ENCODE results near the gene IL18RAP.

The IL18RAP gene

DNA sequence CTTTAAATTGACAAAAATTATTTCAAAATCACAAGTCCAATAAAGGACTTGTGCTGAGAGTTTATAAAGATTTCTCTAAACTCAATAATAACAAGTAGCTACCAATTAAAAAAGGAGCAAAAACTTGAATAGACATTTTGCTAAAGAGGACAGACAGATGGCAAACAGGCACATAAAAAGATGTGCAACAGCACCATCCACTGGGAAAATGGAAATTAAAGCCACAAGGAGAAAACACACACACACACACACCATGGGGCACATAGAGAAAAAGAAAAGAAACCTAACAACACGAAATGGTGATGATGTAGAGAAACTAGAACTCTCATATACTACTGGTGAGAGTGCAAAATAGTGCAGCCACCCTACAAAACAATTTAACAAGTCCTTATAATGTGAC lies 37.5 kb downstream of the IL18RAP start:
- no peaks in the 10 kb centered on the region for H4K20me1 ChIP-seq (ENCODE audit: insufficient read depth, low read length)
- no peaks in the 10 kb centered on the region for H3K79me2 ChIP-seq (ENCODE audit: insufficient read depth, low read length)
- H3K27me3 ChIP-seq (ENCODE audit: insufficient read depth, low read length) = no peaks in the 10 kb centered on the region; the same call in 1 of the 2 replicates
- TF ChIP-seq EZH2 (IDR thresholded peaks at IDR 0.05; ENCODE audit: borderline replicate concordance, low read length) = no peak
- no peak for TF ChIP-seq CTCF (IDR thresholded peaks at IDR 0.05; ENCODE audit: low read length)
- H3K9ac ChIP-seq (ENCODE audit: low read length) = no peak overlapping the region
- H3K27ac ChIP-seq (ENCODE audit: low read depth, low read length, poor library complexity, severe bottlenecking) = no peak overlapping the region
- H3F3A ChIP-seq (ENCODE audit: insufficient read depth, low read length) = no peaks in the 10 kb centered on the region
- H3K36me3 ChIP-seq (ENCODE audit: insufficient read depth, low read length) = no peaks in the 10 kb centered on the region
- no peak overlapping the region for H3K4me2 ChIP-seq (ENCODE audit: low read length)
- no peaks in the 10 kb centered on the region for H3K4me1 ChIP-seq (ENCODE audit: insufficient read depth, low read length, severe bottlenecking)
- no peaks in the 10 kb centered on the region for H3K9me2 ChIP-seq (ENCODE audit: low read depth, low read length)
- no peak overlapping the region for H2AFZ ChIP-seq (ENCODE audit: low read length)
- H3K9me3 ChIP-seq (ENCODE audit: low read length) = no peaks in the 10 kb centered on the region
- no peak overlapping the region for H3K4me3 ChIP-seq (ENCODE audit: low read depth, low read length, poor library complexity, severe bottlenecking)

DNA sequence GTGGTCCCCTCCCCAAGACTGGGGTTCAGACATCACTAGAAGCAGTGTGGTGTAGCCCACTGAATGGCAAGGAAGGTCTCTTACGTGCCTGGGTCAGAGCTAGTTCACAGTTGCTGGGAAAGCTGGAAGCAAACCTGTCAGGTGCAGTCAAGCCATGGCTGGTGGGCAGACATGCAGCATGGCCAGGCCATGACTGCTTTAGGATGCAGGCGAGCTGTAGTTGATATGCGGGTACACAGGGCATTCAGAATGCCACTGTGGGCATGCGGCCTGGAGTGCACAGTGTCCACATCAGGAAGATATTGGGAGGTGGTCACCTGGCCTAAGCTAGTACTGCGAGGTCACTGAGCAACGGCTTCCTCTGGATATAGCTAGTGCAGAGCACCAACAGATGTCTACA lies 38.2 kb downstream of the IL18RAP start:
- Histone ChIP-seq H2AFZ (ENCODE audit: low read length) (no peak overlapping the region), H3K4me2 (ENCODE audit: low read length) (no peak overlapping the region), H3K79me2 (ENCODE audit: insufficient read depth, low read length) (no peaks in the 10 kb centered on the region), H3K27me3 (ENCODE audit: insufficient read depth, low read length) (no peaks in the 10 kb centered on the region; the same call in 1 of the 2 replicates), H3K9me2 (ENCODE audit: low read depth, low read length) (no peaks in the 10 kb centered on the region), H3K27ac (ENCODE audit: low read depth, low read length, poor library complexity, severe bottlenecking) (no peak overlapping the region), H4K20me1 (ENCODE audit: insufficient read depth, low read length) (no peaks in the 10 kb centered on the region), H3K9me3 (ENCODE audit: low read length) (no peaks in the 10 kb centered on the region), H3K9ac (ENCODE audit: low read length) (no peak overlapping the region), H3K4me1 (ENCODE audit: insufficient read depth, low read length, severe bottlenecking) (no peaks in the 10 kb centered on the region), H3K4me3 (ENCODE audit: low read depth, low read length, poor library complexity, severe bottlenecking) (no peak overlapping the region), H3F3A (ENCODE audit: insufficient read depth, low read length) (no peaks in the 10 kb centered on the region), H3K36me3 (ENCODE audit: insufficient read depth, low read length) (no peaks in the 10 kb centered on the region)
- TF ChIP-seq EZH2 (IDR thresholded peaks at IDR 0.05; ENCODE audit: borderline replicate concordance, low read length) (no peak), CTCF (IDR thresholded peaks at IDR 0.05; ENCODE audit: low read length) (no peak)

- H3K9me2 ChIP-seq (ENCODE audit: low read depth, low read length) = no peaks in the 10 kb centered on the region
- H3K79me2 ChIP-seq (ENCODE audit: insufficient read depth, low read length) = no peaks in the 10 kb centered on the region
- no peak overlapping the region for H2AFZ ChIP-seq (ENCODE audit: low read length)
- H3K27ac ChIP-seq (ENCODE audit: low read depth, low read length, poor library complexity, severe bottlenecking) = no peak overlapping the region
- no peak overlapping the region for H3K4me2 ChIP-seq (ENCODE audit: low read length)
- no peaks in the 10 kb centered on the region; the same call in 1 of the 2 replicates for H3K27me3 ChIP-seq (ENCODE audit: insufficient read depth, low read length)
- no peak overlapping the region for H3K9ac ChIP-seq (ENCODE audit: low read length)
- TF ChIP-seq CTCF (IDR thresholded peaks at IDR 0.05; ENCODE audit: low read length) (no peak), EZH2 (IDR thresholded peaks at IDR 0.05; ENCODE audit: borderline replicate concordance, low read length) (no peak)
- H3F3A ChIP-seq (ENCODE audit: insufficient read depth, low read length) = no peaks in the 10 kb centered on the region
- no peaks in the 10 kb centered on the region for H4K20me1 ChIP-seq (ENCODE audit: insufficient read depth, low read length)
- no peaks in the 10 kb centered on the region for H3K4me1 ChIP-seq (ENCODE audit: insufficient read depth, low read length, severe bottlenecking)
- no peaks in the 10 kb centered on the region for H3K36me3 ChIP-seq (ENCODE audit: insufficient read depth, low read length)
- H3K4me3 ChIP-seq (ENCODE audit: low read depth, low read length, poor library complexity, severe bottlenecking) = no peak overlapping the region
- H3K9me3 ChIP-seq (ENCODE audit: low read length) = no peaks in the 10 kb centered on the region
These were observed 40.2 kb downstream of the IL18RAP start for GRCh38 chr2:102463160-102463559.

All from OCI-LY1 (cell line).